Right lung (tissue), 5 donors: ENCODE measurements around the gene SLC13A4. TPM values are rescaled to one million over a fixed set of nuclear protein-coding genes. Genes with fewer than 3 reads are reported as not detected.
"Not testable (repeated sequence)": the region's sequence is repeated elsewhere in the genome, so short reads cannot be mapped to it uniquely, and the experiment has no call there.

Source experiments
- DNase-seq, 2 donors: peaks; one replicate each; pipeline ENCODE4 v3.0.0-alpha.2; 2013
- polyA plus RNA-seq, 5 donors: library from polyadenylated mRNA; unstranded; fragments of 120-200 nt; gene quantifications; one replicate each; pipeline versions ENCODE4 v1.2.1 to v1.2.3, GENCODE V29; 2013; ENCODE audit warnings: inconsistent platforms in 1 of 5, low replicate concordance in 1 of 5; ENCODE audit not compliant: insufficient read length in 5 of 5, insufficient read depth in 1 of 5

The SLC13A4 gene
- polyA plus RNA-seq, 5 donors = 3.0 to 5.9 (median 4.9) TPM

DNA sequence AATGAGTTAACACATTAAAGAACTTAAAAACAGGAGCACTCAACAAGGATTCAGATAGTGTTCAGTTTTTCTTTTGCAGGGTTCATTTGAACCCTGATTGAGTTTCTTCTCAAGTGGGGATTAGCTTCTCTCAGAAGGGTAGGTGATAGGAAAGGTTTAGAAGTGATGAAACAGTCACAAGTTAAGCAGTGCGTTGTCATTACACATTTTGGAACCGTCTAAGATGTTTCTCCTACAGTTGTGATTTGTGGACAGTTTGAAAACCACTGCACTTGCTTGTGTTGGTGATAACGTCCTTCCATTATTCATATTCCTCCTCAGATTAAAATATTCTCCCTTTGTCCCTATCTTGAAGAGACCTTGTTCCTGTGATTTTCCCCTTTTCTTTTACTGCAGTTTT is 62.9 kb downstream of the SLC13A4 start:
- DNase-seq = no peak

GRCh38 chr7:135664046-135664589 is 63.9 kb downstream of the SLC13A4 start:
- DNase-seq = no peak

GRCh38 chr7:135662373-135663114 is 65.4 kb downstream of the SLC13A4 start, which contains the start of gene STMP1:
STMP1 (plus strand) TSS chr7:135662514.
- DNase-seq = peak; percentile 94

DNA sequence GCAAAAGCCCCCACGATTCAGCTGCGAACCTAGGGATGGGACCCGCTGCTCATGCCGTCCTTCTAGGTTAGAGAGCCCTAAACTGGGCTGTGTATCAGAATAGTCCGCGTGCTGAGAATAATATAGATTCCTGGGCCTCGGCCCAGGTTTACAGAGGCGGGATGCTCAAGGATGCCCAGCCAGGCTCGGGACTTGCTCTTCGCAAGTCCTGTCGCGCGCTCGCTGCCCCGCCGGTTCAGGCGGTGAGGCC is 65.9 kb downstream of the SLC13A4 start:
- DNase-seq = no peak

DNA sequence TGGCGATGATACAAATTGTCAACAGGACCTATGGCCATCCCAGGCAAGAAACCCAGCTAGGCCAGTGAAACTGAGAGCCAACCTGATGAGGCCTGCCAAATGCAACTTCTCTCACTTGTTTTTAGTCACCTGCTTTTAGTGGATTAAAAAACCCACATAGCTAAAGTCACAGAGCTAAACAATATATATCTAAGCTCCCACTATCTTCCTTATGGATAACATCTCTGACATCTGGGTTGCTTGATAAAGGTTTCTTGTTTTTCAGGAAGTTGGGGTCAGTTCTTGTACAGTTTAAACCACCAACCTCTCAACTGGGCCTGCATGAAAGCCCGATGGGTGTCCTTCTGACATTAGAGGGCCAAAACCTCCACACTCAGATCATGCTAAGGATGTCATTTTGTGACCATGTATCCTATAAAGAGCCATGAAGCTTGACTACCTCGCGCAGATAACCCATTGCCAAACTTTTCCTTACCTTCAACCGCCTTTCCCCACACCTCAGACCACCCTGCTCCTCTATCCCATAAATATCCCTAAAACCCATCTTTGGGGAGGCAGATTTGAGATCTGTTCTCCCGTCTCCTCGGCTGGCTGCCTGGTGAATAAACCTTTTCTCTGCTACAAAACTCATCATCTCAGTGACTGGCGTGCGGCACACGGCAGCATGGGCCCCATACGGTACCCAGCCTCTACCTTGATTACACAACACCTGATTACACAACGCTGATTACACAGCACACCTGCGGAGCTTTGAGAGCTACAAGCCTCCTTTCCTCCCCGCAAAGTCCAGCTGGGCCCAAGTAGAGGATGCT is 66.5 kb downstream of the SLC13A4 start:
- no peak for DNase-seq

- DNase-seq = no peak
These were observed 68.7 kb downstream of the SLC13A4 start for GRCh38 chr7:135659159-135659846.

DNA sequence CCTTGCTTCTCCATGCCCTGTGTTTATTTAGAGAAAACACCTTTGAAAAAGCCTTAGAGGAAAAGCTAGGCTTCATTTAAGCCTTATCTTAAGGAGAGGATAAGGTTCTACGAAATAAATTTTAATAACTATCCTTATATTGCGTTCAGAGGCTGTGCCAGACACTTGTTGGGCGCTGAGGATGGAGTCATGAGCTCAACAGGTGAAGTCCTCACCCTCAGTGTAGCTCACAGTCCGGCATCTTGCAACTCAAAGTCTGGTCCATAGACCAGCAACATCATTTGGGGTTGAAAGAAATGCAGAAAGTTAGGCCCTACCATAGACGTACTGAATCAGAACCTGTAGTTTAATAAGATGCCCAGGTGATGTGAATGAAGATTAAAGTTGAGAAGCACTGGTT is 69.4 kb downstream of the SLC13A4 start:
- no peak for DNase-seq

GRCh38 chr7:135653340-135654080 is 74.5 kb downstream of the SLC13A4 start:
- no peak for DNase-seq

DNA sequence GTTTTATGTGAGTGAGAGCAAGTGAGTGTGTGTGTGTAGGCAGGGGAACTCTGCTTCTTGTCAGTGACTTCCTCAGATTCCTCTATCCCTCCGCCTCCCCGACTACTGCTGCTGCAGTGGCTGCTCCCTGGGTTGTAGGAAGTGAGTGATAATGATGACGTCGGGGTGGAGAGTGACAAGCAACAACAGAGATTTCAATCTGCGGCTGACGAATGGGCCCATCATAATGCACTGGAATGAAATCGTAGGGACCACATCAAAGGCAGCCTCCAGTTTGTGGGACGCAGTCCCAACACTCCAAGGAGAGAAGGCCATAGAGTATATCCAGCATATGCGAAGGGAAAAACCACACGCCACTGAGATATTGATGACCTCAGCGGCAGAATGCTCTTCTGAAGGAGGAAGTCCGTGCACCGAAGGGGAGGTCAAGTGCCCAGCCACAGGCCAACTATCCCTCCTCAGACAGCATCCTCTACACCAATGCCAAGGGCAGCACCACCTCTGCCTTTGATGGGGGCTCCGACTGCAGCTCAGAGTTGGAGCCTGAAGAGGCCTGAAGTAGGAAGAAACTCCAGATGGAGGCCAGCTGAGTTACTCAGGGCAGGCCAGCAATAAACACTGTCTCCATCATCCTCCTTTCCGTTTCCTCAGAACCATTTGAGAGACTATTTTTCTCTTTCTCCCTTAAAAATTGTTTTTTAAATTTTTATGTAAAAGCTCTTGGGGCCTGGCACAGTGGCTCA is 77.0 kb downstream of the SLC13A4 start:
- no peak for DNase-seq

- no peak for DNase-seq
These were observed 79.8 kb downstream of the SLC13A4 start for GRCh38 chr7:135648235-135648634.

DNA sequence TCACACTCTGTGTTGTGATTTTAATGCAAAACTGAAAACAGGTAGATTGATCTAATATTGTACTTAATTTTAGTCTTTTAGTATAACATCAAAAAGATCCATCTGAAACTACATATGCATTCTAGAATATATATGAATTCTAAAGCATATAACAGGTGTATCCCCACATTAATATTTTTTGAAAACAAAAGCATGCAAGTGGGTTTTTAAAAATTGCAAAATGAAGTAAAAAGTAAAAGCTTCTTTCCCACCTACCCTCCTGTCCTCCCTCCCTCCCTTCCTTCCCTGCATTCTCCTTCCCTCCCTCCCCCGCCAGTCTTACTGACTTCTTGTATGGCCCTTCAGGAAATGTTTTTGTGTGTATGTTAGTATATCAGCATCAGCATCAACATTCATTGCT is 80.2 kb downstream of the SLC13A4 start:
- no peak for DNase-seq

DNA sequence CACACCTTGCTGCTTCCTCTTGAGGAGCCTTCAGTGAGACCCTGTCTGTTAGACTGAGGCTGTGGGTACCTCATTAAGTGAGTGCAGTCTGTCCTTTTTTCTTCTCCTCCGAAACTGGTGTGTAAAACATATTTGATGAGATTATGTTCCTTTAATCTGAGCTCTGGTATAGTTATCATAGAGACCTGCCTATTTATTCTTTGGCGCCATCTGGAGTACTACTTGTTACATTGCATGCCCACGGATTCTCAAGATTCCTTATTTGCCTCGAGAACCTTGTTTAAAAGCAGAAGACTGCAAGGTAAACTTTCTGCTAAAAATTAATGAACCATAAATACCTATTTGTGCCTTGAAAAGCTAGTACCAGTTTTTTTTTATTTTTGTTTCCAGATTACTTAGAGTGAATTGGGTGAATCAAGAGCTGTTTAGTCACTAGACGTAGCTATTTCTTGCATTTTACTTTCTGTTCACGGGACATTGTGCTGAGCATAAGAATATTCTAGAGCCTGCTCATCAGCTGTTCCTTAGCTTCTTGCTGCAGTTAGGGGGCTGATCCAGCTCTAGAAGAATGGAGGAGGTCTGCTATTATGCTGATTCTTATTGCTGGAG is 82.6 kb downstream of the SLC13A4 start:
- no peak for DNase-seq

DNA sequence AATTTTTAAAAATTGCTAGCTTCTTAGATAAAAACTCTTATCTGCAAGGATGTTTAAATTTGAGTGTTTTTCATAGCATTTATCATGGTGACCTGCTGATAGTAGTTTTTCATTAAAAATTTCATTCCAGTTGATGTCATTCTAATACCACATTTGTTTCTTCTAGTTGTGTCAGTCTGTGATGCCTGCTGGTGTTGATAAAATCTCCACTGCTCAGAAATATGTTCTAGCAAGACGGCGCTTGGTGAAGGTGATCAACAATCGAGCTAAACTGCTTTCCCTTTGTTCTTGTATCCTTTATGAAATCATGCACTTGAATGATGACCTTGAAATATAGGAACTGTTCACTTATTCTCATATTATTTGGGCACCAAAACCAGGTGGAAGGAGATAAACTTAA is 83.3 kb downstream of the SLC13A4 start:
- DNase-seq = no peak

DNA sequence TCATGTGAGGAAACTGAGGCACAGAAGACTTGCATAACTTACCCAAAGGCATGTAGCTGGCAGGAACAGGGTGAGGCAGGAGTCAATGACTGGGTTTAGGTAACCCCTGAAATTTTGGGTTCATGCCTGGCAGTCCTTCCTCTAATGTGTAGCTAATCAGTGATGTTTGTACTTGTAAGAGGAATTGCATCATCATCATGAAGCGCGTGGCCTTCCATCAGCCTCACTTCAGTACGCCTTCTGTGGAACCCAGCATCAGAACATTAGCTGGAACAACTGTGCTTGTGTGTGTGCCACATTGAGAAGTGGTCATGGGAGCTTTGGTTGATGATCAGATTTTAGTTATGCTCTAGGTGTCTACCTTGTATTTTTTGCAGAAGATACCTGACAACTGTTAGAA is 83.8 kb downstream of the SLC13A4 start:
- no peak for DNase-seq

DNA sequence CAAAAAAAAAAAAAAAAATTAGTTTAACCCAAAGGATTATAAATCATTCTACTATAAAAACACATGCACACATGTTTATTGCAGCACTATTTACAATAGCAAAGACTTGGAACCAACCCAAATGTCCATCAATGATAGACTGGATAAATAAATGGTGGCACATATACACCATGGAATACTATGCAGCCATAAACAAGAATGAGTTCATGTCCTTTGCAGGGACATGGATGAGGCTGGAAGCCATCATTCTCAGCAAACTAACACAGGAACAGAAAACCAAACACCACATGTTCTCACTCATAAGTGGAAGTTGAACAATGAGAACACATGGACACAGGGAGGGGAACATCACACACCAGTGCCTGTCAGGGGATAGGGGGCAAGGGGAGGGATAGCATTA is 88.3 kb downstream of the SLC13A4 start:
- not testable (repeated sequence) for DNase-seq

- no peak for DNase-seq
These were observed 93.7 kb downstream of the SLC13A4 start for GRCh38 chr7:135634191-135634878.
